HEK293 (cell line): ENCODE data around the gene ZNF816.
A peak's percentile ranks its signal among the peaks of the same experiment; 100 is the strongest.

ENCODE experiments used
- ELK4 ChIP-seq: IDR thresholded peaks from 2 replicates; pipeline ENCODE4 v1.6.1; 2011; ENCODE audit warnings: mild to moderate bottlenecking, low read depth, low read length, borderline replicate concordance
- GFI1B ChIP-seq: fragments of 450-650 bp; formaldehyde crosslinking; IDR thresholded peaks from 2 replicates; pipeline ENCODE4 v1.5.1; 2016; ENCODE audit warnings: missing biosample characterization, missing genetic modification characterization
- GLIS1 ChIP-seq: fragments of 450-650 bp; formaldehyde crosslinking; IDR thresholded peaks from 2 replicates; pipeline ENCODE4 v1.5.1; 2016; ENCODE audit warnings: missing biosample characterization, missing genetic modification characterization
- KLF1 ChIP-seq: fragments of 450-650 bp; formaldehyde crosslinking; IDR thresholded peaks from 2 replicates; pipeline ENCODE4 v1.5.1; 2016; ENCODE audit warnings: missing biosample characterization, missing genetic modification characterization
- KLF17 ChIP-seq: fragments of 450-650 bp; formaldehyde crosslinking; IDR thresholded peaks from 2 replicates; pipeline ENCODE4 v1.5.1; 2016; ENCODE audit warnings: missing biosample characterization, missing genetic modification characterization
- KLF7 ChIP-seq: fragments of 450-650 bp; formaldehyde crosslinking; IDR thresholded peaks from 2 replicates; pipeline ENCODE4 v1.5.1; 2016; ENCODE audit warnings: missing biosample characterization, missing genetic modification characterization, borderline replicate concordance
- SCRT2 ChIP-seq: fragments of 450-650 bp; formaldehyde crosslinking; IDR thresholded peaks from 2 replicates; pipeline ENCODE4 v1.5.1; 2016; ENCODE audit warnings: missing biosample characterization, missing genetic modification characterization
- TCF7L2 ChIP-seq: IDR thresholded peaks from 2 replicates; pipeline ENCODE4 v1.6.1; 2011; ENCODE audit warnings: low read depth, mild to moderate bottlenecking, inconsistent platforms, low read length, moderate library complexity, borderline replicate concordance
- ZBTB17 ChIP-seq: fragments of 450-650 bp; formaldehyde crosslinking; IDR thresholded peaks from 2 replicates; pipeline ENCODE4 v1.5.1; 2016; ENCODE audit warnings: missing biosample characterization, missing genetic modification characterization
- ZBTB20 ChIP-seq: fragments of 450-650 bp; formaldehyde crosslinking; IDR thresholded peaks from 2 replicates; pipeline ENCODE4 v1.5.1; 2016; ENCODE audit warnings: missing biosample characterization, missing genetic modification characterization
- ZBTB21 ChIP-seq: fragments of 450-650 bp; formaldehyde crosslinking; IDR thresholded peaks from 2 replicates; pipeline ENCODE4 v1.5.1; 2017; ENCODE audit warnings: missing biosample characterization, missing genetic modification characterization
- ZBTB44 ChIP-seq: fragments of 450-650 bp; IDR thresholded peaks from 2 replicates; pipeline ENCODE4 v1.5.1; 2018; ENCODE audit warnings: missing biosample characterization, mild to moderate bottlenecking, missing genetic modification characterization
- ZBTB49 ChIP-seq: fragments of 450-650 bp; formaldehyde crosslinking; IDR thresholded peaks from 2 replicates; pipeline ENCODE4 v1.5.1; 2016; ENCODE audit warnings: missing biosample characterization, missing genetic modification characterization, low read depth
- ZEB2 ChIP-seq: fragments of 450-650 bp; formaldehyde crosslinking; IDR thresholded peaks from 2 replicates; pipeline ENCODE4 v1.5.1; 2016; ENCODE audit warnings: missing biosample characterization, missing genetic modification characterization
- ZNF121 ChIP-seq: fragments of 450-650 bp; formaldehyde crosslinking; IDR thresholded peaks from 2 replicates; pipeline ENCODE4 v1.5.1; 2016; ENCODE audit warnings: missing biosample characterization, missing genetic modification characterization
- ZNF148 ChIP-seq: fragments of 450-650 bp; formaldehyde crosslinking; IDR thresholded peaks from 2 replicates; pipeline ENCODE4 v1.5.0; 2017; ENCODE audit warnings: missing biosample characterization, missing genetic modification characterization, borderline replicate concordance
- ZNF214 ChIP-seq: fragments of 450-650 bp; formaldehyde crosslinking; IDR thresholded peaks from 2 replicates; pipeline ENCODE4 v1.5.1; 2017; ENCODE audit warnings: missing biosample characterization, mild to moderate bottlenecking, missing genetic modification characterization, borderline replicate concordance
- ZNF274 ChIP-seq, 2 experiments: fragments of 200-500 bp in 1 of 2; fragments of 450-650 bp in 1 of 2; sonication (Bioruptor generic) in 1 of 2; formaldehyde crosslinking in 1 of 2; IDR thresholded peaks; 2 replicates each; pipeline versions ENCODE4 v1.5.1 to v1.6.1; 2014 to 2016; ENCODE audit warnings: borderline replicate concordance in 1 of 2, inconsistent platforms in 1 of 2, low read length in 1 of 2, missing biosample characterization in 1 of 2, missing genetic modification characterization in 1 of 2
- ZNF335 ChIP-seq: fragments of 450-650 bp; formaldehyde crosslinking; conservative IDR thresholded peaks from 2 replicates; pipeline ENCODE4 v1.5.1; 2016; ENCODE audit warnings: missing biosample characterization, missing genetic modification characterization
- ZNF398 ChIP-seq: fragments of 450-650 bp; formaldehyde crosslinking; IDR thresholded peaks from 2 replicates; pipeline ENCODE4 v1.5.1; 2017; ENCODE audit warnings: missing biosample characterization, missing genetic modification characterization
- ZNF544 ChIP-seq: fragments of 450-650 bp; formaldehyde crosslinking; IDR thresholded peaks from 2 replicates; pipeline ENCODE4 v1.5.0; 2017; ENCODE audit warnings: missing biosample characterization, missing genetic modification characterization
- ZNF548 ChIP-seq: fragments of 450-650 bp; formaldehyde crosslinking; IDR thresholded peaks from 2 replicates; pipeline ENCODE4 v1.5.1; 2016; ENCODE audit warnings: missing biosample characterization, missing genetic modification characterization
- ZNF585B ChIP-seq: fragments of 450-650 bp; formaldehyde crosslinking; IDR thresholded peaks from 2 replicates; pipeline ENCODE4 v1.5.1; 2016; ENCODE audit warnings: missing biosample characterization, missing genetic modification characterization
- ZNF677 ChIP-seq: fragments of 450-650 bp; IDR thresholded peaks from 2 replicates; pipeline ENCODE4 v1.5.0; 2018; ENCODE audit warnings: missing biosample characterization, mild to moderate bottlenecking, missing genetic modification characterization, moderate library complexity
- ZNF791 ChIP-seq: fragments of 450-650 bp; formaldehyde crosslinking; IDR thresholded peaks from 2 replicates; pipeline ENCODE4 v1.5.1; 2016; ENCODE audit warnings: missing biosample characterization, missing genetic modification characterization

ZNF816 gene

GRCh38 chr19:52942386-52943133, 20.1 kb downstream of the ZNF816 start (continued):
- TF ChIP-seq ZBTB49 (tag by site-specific recombination) (no peak), ZBTB21 (tag by site-specific recombination) (no peak), ZNF585B (no peak), ZNF544 (no peak), ZNF335 (tag by site-specific recombination) (0 out of 2 replicates have a peak, but pooled peaks have one; percentile 48), GLIS1 (0 out of 2 replicates have a peak, but pooled peaks have one; percentile 3), ZNF148 (tag by site-specific recombination) (no peak), ZEB2 (0 out of 2 replicates have a peak, but pooled peaks have one; percentile 24), ZBTB20 (tag by site-specific recombination) (peak; percentile 72), GFI1B (no peak), ZNF548 (tag by site-specific recombination) (no peak), SCRT2 (tag by site-specific recombination) (peak; percentile 94), ZNF677 (tag by site-specific recombination) (no peak), ZNF274 (IDR thresholded peaks at IDR 0.05; ENCODE audit: low read length) (no peak), ZNF274 (tag by site-specific recombination; IDR thresholded peaks at IDR 0.05; ENCODE audit: borderline replicate concordance) (no peak), KLF17 (0 out of 2 replicates have a peak, but pooled peaks have one; percentile 19), TCF7L2 (no peak), ELK4 (no peak), ZNF121 (no peak), KLF7 (tag by site-specific recombination) (no peak), ZBTB44 (tag by site-specific recombination) (no peak), ZNF398 (tag by site-specific recombination) (peak; percentile 16; the same call in 1 of the 2 replicates), KLF1 (tag by site-specific recombination) (no peak), ZNF214 (tag by site-specific recombination) (no peak), ZNF791 (no peak), ZBTB17 (tag by site-specific recombination) (peak; percentile 53; the same call in 1 of the 2 replicates)
